ENCODE measurements around the gene BATF2. TPM values are rescaled to one million over a fixed set of nuclear protein-coding genes. Genes with fewer than 3 reads are reported as not detected.

BATF2 gene
- total and polyA plus RNA-seq, 9 of the 15 experiments (the other 6 are each of a cell fraction or from before 2014, with no cell fraction given), result 1.7 to 8.9 (median 6.4) TPM

DNA sequence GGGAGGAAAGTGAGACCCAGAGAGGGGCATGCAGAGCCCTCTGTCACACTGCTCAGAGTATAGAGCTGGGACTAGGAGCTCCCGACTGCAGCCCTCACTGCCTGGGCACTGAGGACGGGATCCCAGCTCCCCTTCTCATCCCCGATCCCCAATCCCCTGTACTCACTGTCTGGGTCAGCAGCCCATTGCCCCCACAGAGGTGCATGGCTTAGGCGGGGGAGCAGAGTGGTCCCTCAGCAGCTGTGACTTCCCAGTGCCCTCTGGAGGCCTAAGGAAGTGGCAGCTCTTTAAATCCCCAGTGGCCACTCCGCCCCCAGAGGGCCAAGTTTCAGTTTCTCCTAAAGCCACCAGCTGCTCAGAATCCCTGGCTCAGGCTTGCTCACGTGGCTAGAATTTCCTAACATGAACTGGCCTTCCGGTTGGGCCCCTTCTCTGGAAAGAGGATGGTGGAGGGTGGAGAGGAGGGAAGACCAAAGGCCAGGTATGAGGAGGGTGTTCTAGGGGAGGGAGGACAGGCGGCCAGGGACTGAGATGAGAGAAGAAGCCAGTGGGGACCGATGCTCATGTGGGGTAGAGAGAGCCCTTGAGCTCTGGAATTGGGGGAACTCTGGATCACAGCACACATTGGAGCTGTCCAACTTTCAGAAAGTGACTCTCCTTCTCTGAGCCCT is at the start of gene BATF2 (continued):
- TF ChIP-seq, protein P1, sequence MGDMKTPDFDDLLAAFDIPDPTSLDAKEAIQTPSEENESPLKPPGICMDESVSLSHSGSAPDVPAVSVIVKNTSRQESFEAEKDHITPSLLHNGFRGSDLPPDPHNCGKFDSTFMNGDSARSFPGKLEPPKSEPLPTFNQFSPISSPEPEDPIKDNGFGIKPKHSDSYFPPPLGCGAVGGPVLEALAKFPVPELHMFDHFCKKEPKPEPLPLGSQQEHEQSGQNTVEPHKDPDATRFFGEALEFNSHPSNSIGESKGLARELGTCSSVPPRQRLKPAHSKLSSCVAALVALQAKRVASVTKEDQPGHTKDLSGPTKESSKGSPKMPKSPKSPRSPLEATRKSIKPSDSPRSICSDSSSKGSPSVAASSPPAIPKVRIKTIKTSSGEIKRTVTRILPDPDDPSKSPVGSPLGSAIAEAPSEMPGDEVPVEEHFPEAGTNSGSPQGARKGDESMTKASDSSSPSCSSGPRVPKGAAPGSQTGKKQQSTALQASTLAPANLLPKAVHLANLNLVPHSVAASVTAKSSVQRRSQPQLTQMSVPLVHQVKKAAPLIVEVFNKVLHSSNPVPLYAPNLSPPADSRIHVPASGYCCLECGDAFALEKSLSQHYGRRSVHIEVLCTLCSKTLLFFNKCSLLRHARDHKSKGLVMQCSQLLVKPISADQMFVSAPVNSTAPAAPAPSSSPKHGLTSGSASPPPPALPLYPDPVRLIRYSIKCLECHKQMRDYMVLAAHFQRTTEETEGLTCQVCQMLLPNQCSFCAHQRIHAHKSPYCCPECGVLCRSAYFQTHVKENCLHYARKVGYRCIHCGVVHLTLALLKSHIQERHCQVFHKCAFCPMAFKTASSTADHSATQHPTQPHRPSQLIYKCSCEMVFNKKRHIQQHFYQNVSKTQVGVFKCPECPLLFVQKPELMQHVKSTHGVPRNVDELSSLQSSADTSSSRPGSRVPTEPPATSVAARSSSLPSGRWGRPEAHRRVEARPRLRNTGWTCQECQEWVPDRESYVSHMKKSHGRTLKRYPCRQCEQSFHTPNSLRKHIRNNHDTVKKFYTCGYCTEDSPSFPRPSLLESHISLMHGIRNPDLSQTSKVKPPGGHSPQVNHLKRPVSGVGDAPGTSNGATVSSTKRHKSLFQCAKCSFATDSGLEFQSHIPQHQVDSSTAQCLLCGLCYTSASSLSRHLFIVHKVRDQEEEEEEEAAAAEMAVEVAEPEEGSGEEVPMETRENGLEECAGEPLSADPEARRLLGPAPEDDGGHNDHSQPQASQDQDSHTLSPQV (IDR thresholded peaks at IDR 0.05), result peak; percentile 87
- TF ChIP-seq ZNF583 (CRISPR knock-in tag; IDR thresholded peaks at IDR 0.05) (no peak), SREBF2 (CRISPR knock-in tag; IDR thresholded peaks at IDR 0.05) (peak; percentile 21; the same call in 1 of the 2 replicates), CCAR2 (IDR thresholded peaks at IDR 0.05; ENCODE audit: low read depth, low read length) (no peak), MCM5 (IDR thresholded peaks at IDR 0.05; ENCODE audit: low read depth) (no peak), FOXA3 (CRISPR knock-in tag; conservative IDR thresholded peaks at IDR 0.05 in 1 of 2, IDR thresholded peaks at IDR 0.05 in 1 of 2) (no peak), FOSL1 (tag; conservative IDR thresholded peaks at IDR 0.05) (no peak; the same call in 1 of the 2 replicates), ZNF263 (CRISPR knock-in tag; IDR thresholded peaks at IDR 0.05; ENCODE audit: borderline replicate concordance) (peak; percentile 59; the same call in 1 of the 2 replicates), ZNF695 (CRISPR knock-in tag; IDR thresholded peaks at IDR 0.05) (no peak), ELF1 (tag; IDR thresholded peaks at IDR 0.05) (peak; percentile 63), ZNF24 (IDR thresholded peaks at IDR 0.05) (no peak), SAFB2 (IDR thresholded peaks at IDR 0.05; ENCODE audit: borderline replicate concordance, low read depth, low read length, severe bottlenecking) (no peak), CEBPB (tag; IDR thresholded peaks at IDR 0.05) (no peak; the same call in 1 of the 2 replicates), ZNF830 (CRISPR knock-in tag; IDR thresholded peaks at IDR 0.05) (no peak), ZFP36 (IDR thresholded peaks at IDR 0.05; ENCODE audit: low read depth, low read length, partially characterized antibody) (no peak), MAFK (IDR thresholded peaks at IDR 0.05; ENCODE audit: low read length) (no peak), SIRT6 (IDR thresholded peaks at IDR 0.05; ENCODE audit: low read depth, low read length) (no peak)
- TF ChIP-seq, protein P2, sequence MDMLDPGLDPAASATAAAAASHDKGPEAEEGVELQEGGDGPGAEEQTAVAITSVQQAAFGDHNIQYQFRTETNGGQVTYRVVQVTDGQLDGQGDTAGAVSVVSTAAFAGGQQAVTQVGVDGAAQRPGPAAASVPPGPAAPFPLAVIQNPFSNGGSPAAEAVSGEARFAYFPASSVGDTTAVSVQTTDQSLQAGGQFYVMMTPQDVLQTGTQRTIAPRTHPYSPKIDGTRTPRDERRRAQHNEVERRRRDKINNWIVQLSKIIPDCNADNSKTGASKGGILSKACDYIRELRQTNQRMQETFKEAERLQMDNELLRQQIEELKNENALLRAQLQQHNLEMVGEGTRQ (CRISPR knock-in tag; IDR thresholded peaks at IDR 0.05), result peak; percentile 82
- TF ChIP-seq, protein P3, sequence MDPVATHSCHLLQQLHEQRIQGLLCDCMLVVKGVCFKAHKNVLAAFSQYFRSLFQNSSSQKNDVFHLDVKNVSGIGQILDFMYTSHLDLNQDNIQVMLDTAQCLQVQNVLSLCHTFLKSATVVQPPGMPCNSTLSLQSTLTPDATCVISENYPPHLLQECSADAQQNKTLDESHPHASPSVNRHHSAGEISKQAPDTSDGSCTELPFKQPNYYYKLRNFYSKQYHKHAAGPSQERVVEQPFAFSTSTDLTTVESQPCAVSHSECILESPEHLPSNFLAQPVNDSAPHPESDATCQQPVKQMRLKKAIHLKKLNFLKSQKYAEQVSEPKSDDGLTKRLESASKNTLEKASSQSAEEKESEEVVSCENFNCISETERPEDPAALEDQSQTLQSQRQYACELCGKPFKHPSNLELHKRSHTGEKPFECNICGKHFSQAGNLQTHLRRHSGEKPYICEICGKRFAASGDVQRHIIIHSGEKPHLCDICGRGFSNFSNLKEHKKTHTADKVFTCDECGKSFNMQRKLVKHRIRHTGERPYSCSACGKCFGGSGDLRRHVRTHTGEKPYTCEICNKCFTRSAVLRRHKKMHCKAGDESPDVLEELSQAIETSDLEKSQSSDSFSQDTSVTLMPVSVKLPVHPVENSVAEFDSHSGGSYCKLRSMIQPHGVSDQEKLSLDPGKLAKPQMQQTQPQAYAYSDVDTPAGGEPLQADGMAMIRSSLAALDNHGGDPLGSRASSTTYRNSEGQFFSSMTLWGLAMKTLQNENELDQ (CRISPR knock-in tag; IDR thresholded peaks at IDR 0.05; ENCODE audit: borderline replicate concordance), result no peak
- TF ChIP-seq, protein P4, sequence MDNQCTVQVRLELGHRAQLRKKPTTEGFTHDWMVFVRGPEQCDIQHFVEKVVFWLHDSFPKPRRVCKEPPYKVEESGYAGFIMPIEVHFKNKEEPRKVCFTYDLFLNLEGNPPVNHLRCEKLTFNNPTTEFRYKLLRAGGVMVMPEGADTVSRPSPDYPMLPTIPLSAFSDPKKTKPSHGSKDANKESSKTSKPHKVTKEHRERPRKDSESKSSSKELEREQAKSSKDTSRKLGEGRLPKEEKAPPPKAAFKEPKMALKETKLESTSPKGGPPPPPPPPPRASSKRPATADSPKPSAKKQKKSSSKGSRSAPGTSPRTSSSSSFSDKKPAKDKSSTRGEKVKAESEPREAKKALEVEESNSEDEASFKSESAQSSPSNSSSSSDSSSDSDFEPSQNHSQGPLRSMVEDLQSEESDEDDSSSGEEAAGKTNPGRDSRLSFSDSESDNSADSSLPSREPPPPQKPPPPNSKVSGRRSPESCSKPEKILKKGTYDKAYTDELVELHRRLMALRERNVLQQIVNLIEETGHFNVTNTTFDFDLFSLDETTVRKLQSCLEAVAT (IDR thresholded peaks at IDR 0.05), result no peak
